ENCODE data around the gene PLXND1.

The PLXND1 gene

DNA sequence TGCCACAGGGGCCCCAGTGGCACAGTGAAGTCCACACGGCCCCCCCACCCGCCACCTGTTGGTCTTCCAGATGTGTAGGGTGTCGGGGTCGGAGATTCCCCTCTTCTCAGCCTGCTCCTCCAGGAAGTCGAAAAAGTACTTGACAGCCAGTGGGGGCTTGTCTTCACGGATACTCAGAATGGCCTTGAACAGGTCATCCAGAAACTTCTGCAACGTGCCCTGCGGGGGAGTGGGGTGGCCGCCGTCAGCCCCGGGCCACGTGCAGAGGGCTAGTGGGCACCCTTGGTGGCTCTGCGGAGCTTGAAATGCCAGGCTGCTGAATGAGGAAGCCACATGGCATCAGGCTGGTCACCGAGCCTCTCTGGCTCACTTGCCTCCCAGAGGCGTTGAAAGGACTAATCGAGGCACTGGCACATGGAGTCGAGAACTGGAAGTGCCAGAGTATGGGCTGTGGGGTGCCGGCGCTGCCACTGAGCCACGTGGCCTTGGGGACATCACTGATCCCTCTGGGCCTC lies 46.9 kb downstream of the PLXND1 start:
- Histone ChIP-seq H3K27ac (no peak overlapping the region), H3K4me3 (ENCODE audit: low read depth, low read length) (no peak overlapping the region), H3K36me3 (replicated peaks) (peaks cover 46% of the 10 kb centered on the region), H3K27me3 (replicated peaks) (no peaks in the 10 kb centered on the region)
- DNase-seq: no peak
- in situ Hi-C loops (cut with HindIII; ENCODE audit: low pct_ligation_motif_present, low sequenced_read_pairs): no loop called here
- TF ChIP-seq, protein P1, sequence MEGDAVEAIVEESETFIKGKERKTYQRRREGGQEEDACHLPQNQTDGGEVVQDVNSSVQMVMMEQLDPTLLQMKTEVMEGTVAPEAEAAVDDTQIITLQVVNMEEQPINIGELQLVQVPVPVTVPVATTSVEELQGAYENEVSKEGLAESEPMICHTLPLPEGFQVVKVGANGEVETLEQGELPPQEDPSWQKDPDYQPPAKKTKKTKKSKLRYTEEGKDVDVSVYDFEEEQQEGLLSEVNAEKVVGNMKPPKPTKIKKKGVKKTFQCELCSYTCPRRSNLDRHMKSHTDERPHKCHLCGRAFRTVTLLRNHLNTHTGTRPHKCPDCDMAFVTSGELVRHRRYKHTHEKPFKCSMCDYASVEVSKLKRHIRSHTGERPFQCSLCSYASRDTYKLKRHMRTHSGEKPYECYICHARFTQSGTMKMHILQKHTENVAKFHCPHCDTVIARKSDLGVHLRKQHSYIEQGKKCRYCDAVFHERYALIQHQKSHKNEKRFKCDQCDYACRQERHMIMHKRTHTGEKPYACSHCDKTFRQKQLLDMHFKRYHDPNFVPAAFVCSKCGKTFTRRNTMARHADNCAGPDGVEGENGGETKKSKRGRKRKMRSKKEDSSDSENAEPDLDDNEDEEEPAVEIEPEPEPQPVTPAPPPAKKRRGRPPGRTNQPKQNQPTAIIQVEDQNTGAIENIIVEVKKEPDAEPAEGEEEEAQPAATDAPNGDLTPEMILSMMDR (IDR thresholded peaks at IDR 0.05; ENCODE audit: low read depth, low read length, missing control alignments): no peak

DNA sequence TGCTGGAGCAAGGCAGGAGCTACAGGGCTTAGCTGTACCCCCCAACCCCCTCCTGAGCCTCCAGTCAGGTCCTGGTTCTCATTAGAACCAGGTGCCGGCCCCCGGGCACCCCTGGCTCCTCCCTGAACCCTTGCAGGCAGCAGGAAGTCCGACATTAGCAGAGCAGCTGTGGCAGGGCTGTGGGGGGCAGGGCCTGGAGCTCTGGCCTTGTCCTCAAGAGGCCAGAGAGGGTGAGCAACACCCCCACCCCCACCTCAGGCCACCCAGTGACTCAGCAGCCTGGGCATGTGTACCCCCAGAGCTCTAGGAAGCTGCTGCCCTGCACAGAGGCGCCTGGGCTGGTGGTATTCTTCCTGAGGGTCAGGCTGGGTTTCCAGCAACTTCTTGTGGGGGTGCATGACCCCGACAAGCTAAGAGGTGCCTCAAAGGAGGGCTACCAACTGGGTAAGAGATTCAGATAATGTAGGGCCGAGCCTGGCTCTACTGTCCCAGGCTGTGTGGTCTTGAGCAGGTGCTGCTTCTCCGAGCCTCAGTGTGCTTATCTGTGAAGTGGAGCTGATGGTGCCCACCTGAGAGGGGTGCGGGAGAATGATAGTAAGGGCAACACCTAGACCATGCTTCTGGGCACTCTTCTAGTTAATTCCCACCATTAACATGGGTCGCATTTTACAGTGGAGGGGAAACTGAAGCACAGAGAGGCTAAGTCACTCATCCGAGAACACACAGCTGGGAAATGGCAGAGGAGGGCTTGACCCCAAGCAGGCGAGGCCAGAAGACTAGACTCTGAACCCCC lies 47.5 kb downstream of the PLXND1 start:
- Histone ChIP-seq H3K27ac (no peak overlapping the region), H3K36me3 (replicated peaks) (peaks cover 46% of the 10 kb centered on the region), H3K4me3 (ENCODE audit: low read depth, low read length) (no peak overlapping the region), H3K27me3 (replicated peaks) (no peaks in the 10 kb centered on the region)
- TF ChIP-seq, protein P1 (IDR thresholded peaks at IDR 0.05; ENCODE audit: low read depth, low read length, missing control alignments): no peak
- no peak for DNase-seq
- in situ Hi-C loops (cut with HindIII; ENCODE audit: low pct_ligation_motif_present, low sequenced_read_pairs): no loop called here

DNA sequence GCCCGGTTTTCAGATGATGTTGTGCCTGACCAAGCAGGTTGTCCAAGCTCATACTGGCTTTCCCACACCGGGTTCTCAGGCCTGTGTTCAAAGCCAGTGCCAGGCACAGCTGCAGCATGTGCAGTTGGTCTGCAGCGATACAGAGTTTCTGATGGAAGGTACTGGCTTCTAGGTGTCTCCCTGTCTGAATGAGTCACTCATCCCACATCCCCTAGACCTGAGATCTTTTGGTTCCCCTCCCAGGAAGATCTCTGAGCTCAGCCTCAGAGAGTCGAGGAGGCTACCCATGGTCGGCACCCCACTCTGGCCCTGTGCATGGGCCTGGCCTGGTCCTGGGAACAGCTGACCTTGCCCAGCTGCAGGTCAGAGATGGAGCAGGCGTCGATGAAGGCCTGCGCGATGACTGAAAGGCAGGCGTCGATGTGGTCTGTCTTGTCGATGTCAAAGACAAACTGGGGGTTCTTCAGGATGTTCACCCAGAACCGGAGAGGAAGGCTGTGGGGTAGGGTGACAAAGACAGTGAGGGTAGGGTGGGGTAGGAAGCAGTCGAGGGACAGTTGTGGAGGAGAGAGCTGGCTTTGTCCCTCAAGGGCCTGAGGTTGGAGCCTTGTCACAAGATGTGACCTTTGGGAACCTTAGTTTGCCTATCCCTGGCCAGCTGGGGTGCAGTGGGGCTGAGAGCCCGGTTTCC lies 48.2 kb downstream of the PLXND1 start:
- no peak for DNase-seq
- no peak overlapping the region for H3K4me3 ChIP-seq (ENCODE audit: low read depth, low read length)
- no peak overlapping the region for H3K27ac ChIP-seq
- in situ Hi-C loops (cut with HindIII; ENCODE audit: low pct_ligation_motif_present, low sequenced_read_pairs): no loop called here
- H3K36me3 ChIP-seq (replicated peaks): peaks cover 41% of the 10 kb centered on the region
- TF ChIP-seq, protein P1 (IDR thresholded peaks at IDR 0.05; ENCODE audit: low read depth, low read length, missing control alignments): no peak
- no peaks in the 10 kb centered on the region for H3K27me3 ChIP-seq (replicated peaks)

DNA sequence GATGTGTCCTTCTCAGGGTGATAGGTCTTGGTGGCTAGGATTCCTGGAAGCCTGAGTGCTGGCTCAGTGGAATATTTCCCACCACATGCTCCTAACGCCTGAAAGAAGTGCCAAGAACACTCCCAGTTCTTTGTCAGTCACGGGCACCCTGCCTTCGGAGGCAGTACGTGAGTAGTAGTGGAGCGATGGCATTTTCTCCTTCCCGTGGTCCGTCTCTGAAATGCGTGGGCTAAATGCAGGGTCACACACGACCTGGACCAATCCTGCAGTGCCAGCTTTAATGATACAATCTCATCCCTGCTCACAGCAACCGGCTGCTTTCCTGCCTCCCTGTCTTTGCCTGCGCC lies 49.0 kb downstream of the PLXND1 start:
- no peak for DNase-seq
- Histone ChIP-seq H3K27ac (no peak overlapping the region), H3K36me3 (replicated peaks) (peaks cover 34% of the 10 kb centered on the region), H3K27me3 (replicated peaks) (no peaks in the 10 kb centered on the region), H3K4me3 (ENCODE audit: low read depth, low read length) (no peak overlapping the region)
- in situ Hi-C loops (cut with HindIII; ENCODE audit: low pct_ligation_motif_present, low sequenced_read_pairs): no loop called here
- TF ChIP-seq, protein P1 (IDR thresholded peaks at IDR 0.05; ENCODE audit: low read depth, low read length, missing control alignments): no peak

DNA sequence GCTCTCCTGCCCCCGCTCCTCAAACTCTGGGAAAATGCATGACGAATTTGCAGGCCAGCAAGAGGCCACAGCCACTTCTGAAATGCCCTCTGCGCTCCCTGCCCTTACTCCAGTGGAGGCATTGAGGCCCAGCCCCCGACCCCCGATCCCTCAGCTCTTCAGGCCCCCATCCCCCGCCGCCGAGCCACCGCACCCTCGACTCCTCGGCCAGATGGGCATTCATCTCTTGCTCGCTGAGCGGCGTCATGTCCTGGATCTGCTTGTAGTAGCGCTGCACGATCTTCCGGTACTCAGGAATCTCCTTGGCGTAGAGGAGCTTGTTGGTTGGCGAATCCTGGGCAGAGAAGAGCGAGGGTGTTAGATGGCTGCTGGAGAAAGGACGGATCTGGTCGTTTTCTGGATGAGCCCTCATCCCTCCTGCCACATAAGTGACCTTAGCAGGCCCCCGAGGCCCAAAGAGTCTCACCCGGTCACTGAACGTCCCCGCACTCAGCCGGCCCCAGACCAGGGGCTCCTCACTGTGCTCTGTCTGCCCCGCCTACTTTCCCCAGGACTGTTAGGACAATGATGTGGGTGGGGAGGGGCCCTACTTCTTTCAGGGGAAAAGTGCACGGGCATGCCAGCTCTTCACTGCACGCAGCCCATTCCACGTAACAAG lies 49.5 kb downstream of the PLXND1 start:
- Histone ChIP-seq H3K36me3 (replicated peaks) (peaks cover 29% of the 10 kb centered on the region), H3K27me3 (replicated peaks) (no peaks in the 10 kb centered on the region), H3K27ac (no peak overlapping the region), H3K4me3 (ENCODE audit: low read depth, low read length) (no peak overlapping the region)
- in situ Hi-C loops (cut with HindIII; ENCODE audit: low pct_ligation_motif_present, low sequenced_read_pairs): no loop called here
- TF ChIP-seq, protein P1 (IDR thresholded peaks at IDR 0.05; ENCODE audit: low read depth, low read length, missing control alignments): no peak
- DNase-seq: no peak
